ENCODE measurements around the gene RASD2. TPM values are rescaled to one million over a fixed set of nuclear protein-coding genes. Genes with fewer than 3 reads are reported as not detected.

Gene RASD2
- total RNA-seq, 4 donors from 2014 or later = 4.7 to 45.9 (median 16.0) TPM

DNA sequence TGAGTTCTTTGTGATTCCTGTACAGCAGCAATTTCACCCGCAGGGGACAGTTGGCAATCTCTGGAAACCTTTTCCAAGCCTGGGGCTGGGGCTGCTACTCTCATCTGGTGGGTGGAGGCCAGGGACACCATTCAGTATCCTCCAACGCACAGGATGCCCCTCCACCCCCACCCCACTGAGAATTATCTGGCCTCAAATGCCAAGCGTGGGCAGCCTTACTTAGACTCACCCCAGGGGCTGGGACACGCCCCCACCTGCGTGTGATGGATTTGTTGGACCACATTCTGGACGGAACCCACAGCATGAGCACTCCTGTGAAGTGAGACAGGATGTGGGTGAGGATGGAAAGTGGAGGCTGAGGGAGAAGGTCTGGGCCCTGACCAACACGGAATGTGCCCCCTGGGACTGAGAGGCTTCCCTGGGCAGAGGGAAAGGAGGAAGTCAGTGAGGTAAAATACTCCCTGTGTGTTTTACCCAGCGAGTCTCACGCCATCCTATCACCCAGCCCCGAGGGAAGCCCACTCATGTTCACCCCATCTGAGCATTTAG is 13.7 kb downstream of the RASD2 start:
- Histone ChIP-seq H3K27ac (no peak overlapping the region), H3K27me3 (no peaks in the 10 kb centered on the region), H3K4me1 (peaks cover 0 to 25% (median 0%) of the 10 kb centered on the region in 3 donors), H3K36me3 (peaks cover 0 to 33% of the 10 kb centered on the region in 2 donors), H3K4me3 (no peak overlapping the region), H3K9me3 (no peaks in the 10 kb centered on the region)
- TF ChIP-seq EP300 (IDR thresholded peaks at IDR 0.05) (no peak), POLR2AphosphoS5 (IDR thresholded peaks at IDR 0.05) (no peak), POLR2A (IDR thresholded peaks at IDR 0.05) (no peak)
- TF ChIP-seq, protein P1, sequence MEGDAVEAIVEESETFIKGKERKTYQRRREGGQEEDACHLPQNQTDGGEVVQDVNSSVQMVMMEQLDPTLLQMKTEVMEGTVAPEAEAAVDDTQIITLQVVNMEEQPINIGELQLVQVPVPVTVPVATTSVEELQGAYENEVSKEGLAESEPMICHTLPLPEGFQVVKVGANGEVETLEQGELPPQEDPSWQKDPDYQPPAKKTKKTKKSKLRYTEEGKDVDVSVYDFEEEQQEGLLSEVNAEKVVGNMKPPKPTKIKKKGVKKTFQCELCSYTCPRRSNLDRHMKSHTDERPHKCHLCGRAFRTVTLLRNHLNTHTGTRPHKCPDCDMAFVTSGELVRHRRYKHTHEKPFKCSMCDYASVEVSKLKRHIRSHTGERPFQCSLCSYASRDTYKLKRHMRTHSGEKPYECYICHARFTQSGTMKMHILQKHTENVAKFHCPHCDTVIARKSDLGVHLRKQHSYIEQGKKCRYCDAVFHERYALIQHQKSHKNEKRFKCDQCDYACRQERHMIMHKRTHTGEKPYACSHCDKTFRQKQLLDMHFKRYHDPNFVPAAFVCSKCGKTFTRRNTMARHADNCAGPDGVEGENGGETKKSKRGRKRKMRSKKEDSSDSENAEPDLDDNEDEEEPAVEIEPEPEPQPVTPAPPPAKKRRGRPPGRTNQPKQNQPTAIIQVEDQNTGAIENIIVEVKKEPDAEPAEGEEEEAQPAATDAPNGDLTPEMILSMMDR (IDR thresholded peaks at IDR 0.05) = no peak
- 75 to 76% methylated on average over 4 to 6 of the region's 10 CpGs for WGBS, 2 donors (ENCODE audit: low coverage in 1 of 2)
- ATAC-seq = no peak

DNA sequence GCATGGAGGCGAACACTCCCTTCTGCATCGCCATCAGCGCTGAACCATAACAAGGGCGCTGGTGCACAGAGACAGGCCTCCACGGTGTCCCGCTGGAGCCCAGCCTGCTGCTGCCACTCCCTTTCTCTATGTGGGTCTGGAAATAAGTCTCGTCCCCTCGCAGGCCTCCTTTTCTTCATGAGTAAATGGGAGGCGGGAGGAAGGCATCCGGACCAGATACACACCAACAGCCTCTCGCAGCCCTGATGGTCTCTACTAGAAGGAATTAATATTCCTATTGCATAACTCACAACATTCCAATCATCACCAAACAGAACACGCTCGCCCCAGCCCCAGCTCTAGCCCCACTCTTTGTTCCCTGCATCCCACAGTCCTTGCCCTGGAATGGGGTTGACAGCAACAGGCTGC is 14.9 kb downstream of the RASD2 start:
- Histone ChIP-seq H3K27me3 (no peaks in the 10 kb centered on the region), H3K4me3 (no peak overlapping the region), H3K4me1 (peaks cover 0 to 21% (median 0%) of the 10 kb centered on the region in 3 donors), H3K36me3 (peaks cover 0 to 31% of the 10 kb centered on the region in 2 donors), H3K27ac (no peak overlapping the region), H3K9me3 (no peaks in the 10 kb centered on the region)
- no peak for ATAC-seq
- 80 to 84% methylated on average over 1 to 9 of the region's 13 CpGs for WGBS, 2 donors (ENCODE audit: low coverage in 1 of 2)
- TF ChIP-seq POLR2AphosphoS5 (IDR thresholded peaks at IDR 0.05) = no peak
- TF ChIP-seq, protein P1 (IDR thresholded peaks at IDR 0.05) = no peak

DNA sequence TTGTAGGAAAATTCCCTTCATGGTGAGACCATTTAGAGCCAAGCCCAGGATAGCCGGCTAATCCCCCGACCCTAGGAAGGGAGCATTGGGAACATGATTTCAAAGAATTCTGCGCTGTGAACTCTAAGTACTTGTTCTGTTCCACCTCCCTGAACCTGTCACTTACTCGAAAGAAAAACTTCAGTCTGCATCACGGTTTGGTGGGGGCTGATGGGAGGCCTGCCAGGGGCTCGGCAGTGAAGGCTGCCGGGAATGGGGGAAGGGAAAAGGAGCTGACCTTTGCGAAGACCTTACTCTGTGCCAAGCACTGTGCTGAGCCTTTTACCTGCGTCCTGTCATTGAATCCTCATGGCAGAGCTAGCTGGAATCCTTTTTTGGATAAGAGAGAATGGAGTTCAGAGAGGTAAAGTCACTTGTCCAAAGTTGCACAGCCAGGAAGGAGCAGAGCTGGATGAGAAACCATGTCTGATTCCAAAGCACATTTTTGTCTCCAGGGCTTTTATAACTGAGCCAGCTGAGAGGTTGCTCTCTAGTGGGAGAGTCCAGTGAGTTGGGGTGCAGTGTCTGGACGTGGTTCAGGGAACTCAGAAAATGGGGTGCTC is 15.4 kb downstream of the RASD2 start:
- H3K4me1 ChIP-seq = peaks cover 0 to 21% (median 0%) of the 10 kb centered on the region in 3 donors
- TF ChIP-seq POLR2A (IDR thresholded peaks at IDR 0.05) = no peak
- no peak for TF ChIP-seq EP300 (IDR thresholded peaks at IDR 0.05)
- TF ChIP-seq, protein P1 (IDR thresholded peaks at IDR 0.05) = no peak
- TF ChIP-seq POLR2AphosphoS5 (IDR thresholded peaks at IDR 0.05) = no peak
- ATAC-seq = no peak

DNA sequence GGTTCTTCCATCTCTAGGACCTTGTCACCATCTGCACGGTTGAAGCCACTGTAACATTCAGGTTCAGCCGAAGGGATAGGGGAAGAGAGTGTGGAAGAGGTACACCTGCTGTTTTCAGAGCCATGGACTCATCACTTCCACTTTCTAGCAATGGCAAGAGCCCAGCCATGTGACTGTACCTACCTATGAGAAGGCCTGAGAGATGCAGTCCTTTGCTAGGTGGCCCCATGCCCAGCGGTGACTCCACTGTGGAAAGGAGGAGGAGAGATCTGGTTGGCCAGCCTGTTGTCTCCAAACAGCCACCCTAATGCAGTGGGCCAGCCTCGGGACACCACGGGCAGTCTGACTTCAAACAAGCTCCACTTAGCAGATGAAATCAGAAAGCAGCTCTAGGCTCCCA is 16.0 kb downstream of the RASD2 start:
- H3K4me1 ChIP-seq = peaks cover 0 to 21% (median 0%) of the 10 kb centered on the region in 3 donors
- TF ChIP-seq POLR2A (IDR thresholded peaks at IDR 0.05) (no peak), POLR2AphosphoS5 (IDR thresholded peaks at IDR 0.05) (no peak), EP300 (IDR thresholded peaks at IDR 0.05) (no peak)
- TF ChIP-seq, protein P1 (IDR thresholded peaks at IDR 0.05) = no peak
- H3K4me3 ChIP-seq = no peak overlapping the region
- no peaks in the 10 kb centered on the region for H3K9me3 ChIP-seq
- no peak for ATAC-seq
- WGBS, 2 donors (ENCODE audit: low coverage in 1 of 2) = no CpG with 5 or more reads among the region's 5 CpGs
- H3K27ac ChIP-seq = no peak overlapping the region
- peaks cover 0 to 21% of the 10 kb centered on the region in 2 donors for H3K36me3 ChIP-seq
- no peaks in the 10 kb centered on the region for H3K27me3 ChIP-seq

More for the DNA sequence above, 15.4 kb downstream of the RASD2 start:
- Histone ChIP-seq H3K27me3 (no peaks in the 10 kb centered on the region), H3K4me3 (no peak overlapping the region), H3K36me3 (peaks cover 0 to 27% of the 10 kb centered on the region in 2 donors), H3K9me3 (no peaks in the 10 kb centered on the region), H3K27ac (no peak overlapping the region)
- 48 to 72% methylated on average over 4 to 9 of the region's 10 CpGs for WGBS, 2 donors (ENCODE audit: low coverage in 1 of 2)

DNA sequence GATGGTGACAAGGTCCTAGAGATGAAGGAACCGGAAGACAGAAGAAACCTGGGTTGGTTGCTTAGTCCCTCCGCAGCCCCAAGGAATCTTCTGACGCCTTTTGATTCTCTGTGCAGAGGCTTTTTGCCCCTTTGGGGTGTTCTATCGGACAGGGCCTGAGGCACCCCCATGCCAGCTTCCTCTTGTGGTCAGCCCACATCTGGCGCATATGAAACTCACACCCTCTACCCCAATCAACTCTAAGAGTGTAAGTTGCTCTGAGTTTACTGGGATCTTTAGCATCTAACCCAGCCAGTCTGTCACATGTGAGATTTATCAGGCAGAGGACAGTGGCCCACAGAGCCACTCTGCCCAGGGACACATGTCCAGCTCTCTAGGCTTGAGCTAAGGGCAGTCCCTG is 17.4 kb downstream of the RASD2 start:
- TF ChIP-seq, protein P1 (IDR thresholded peaks at IDR 0.05) = no peak
- TF ChIP-seq EP300 (IDR thresholded peaks at IDR 0.05) (no peak), POLR2AphosphoS5 (IDR thresholded peaks at IDR 0.05) (no peak), POLR2A (IDR thresholded peaks at IDR 0.05) (no peak)
- Histone ChIP-seq H3K27me3 (no peaks in the 10 kb centered on the region), H3K4me3 (no peak overlapping the region), H3K27ac (no peak overlapping the region), H3K9me3 (no peaks in the 10 kb centered on the region), H3K36me3 (peaks cover 0 to 7% of the 10 kb centered on the region in 2 donors), H3K4me1 (peaks cover 0 to 9% (median 0%) of the 10 kb centered on the region in 3 donors)
- 80 to 85% methylated on average over 2 to 5 of the region's 5 CpGs for WGBS, 2 donors (ENCODE audit: low coverage in 1 of 2)
- no peak for ATAC-seq
